ENCODE data around the gene ELAPOR1. TPM values are rescaled to one million over a fixed set of nuclear protein-coding genes. Genes with fewer than 3 reads are reported as not detected.

The ELAPOR1 gene
- total RNA-seq, 1 donor from 2014 or later = 38.5 TPM

DNA sequence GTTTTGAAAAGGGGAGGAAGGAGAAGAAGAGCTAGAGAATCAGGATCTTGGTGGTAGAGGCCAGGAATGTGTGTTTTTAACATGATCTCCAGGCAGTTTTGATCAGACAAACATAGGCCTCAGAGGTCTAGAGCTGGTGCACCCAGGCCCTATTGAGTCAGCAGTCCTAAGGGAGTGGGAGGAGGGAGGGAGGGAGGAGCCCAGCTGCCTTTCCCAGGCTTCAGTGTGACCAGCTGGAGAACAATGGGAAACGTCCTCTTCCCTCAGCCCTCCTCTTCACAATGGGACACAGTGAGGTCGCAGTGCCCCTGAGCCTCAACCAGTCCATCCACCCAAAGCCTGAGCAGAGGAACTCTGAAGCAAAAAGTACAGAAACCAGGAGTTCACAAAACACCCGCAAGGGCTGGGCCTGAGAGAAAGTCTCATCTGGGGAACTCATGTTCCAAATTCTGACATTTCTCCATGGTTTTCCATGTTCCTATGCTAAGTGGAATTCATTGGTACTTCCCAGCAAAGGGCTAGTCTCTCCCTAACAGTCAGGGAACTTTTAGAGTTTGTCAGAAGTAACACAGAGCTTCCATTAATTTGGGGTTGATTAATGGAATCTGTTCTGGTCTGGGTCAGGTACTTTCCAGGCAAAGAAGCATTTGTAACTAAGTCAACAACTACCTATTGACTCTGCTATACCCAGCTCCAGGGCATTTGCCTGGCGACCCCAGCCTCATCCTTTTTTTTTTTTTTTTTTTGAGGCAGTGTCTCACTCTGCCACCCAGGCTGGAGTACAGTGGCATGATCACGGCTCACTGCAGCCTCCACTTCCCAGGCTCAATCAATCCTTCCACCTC lies 37.5 kb downstream of the ELAPOR1 start:
- no peaks in the 10 kb centered on the region for H3K36me3 Mint-ChIP-seq (ENCODE audit: low read depth)
- H3K9me3 Mint-ChIP-seq = no peaks in the 10 kb centered on the region
- no peaks in the 10 kb centered on the region for H3K4me1 Mint-ChIP-seq (ENCODE audit: low read depth)
- no peaks in the 10 kb centered on the region for H3K27me3 Mint-ChIP-seq (ENCODE audit: insufficient read depth)
- intact Hi-C loops (cut with micrococcal nuclease) = no loop called here
- H3K4me3 Mint-ChIP-seq = no peak overlapping the region
- H3K27ac Mint-ChIP-seq = no peak overlapping the region
- no peak for DNase-seq (ENCODE audit: low spot score)

- no peak overlapping the region for H3K27ac Mint-ChIP-seq
- intact Hi-C loops (cut with micrococcal nuclease) = no loop called here
- H3K27me3 Mint-ChIP-seq (ENCODE audit: insufficient read depth) = no peaks in the 10 kb centered on the region
- H3K36me3 Mint-ChIP-seq (ENCODE audit: low read depth) = no peaks in the 10 kb centered on the region
- H3K4me3 Mint-ChIP-seq = no peak overlapping the region
- no peaks in the 10 kb centered on the region for H3K9me3 Mint-ChIP-seq
- H3K4me1 Mint-ChIP-seq (ENCODE audit: low read depth) = no peaks in the 10 kb centered on the region
- DNase-seq (ENCODE audit: low spot score) = no peak
Observed at GRCh38 chr1:109152196-109152595, 38.3 kb downstream of the ELAPOR1 start.

DNA sequence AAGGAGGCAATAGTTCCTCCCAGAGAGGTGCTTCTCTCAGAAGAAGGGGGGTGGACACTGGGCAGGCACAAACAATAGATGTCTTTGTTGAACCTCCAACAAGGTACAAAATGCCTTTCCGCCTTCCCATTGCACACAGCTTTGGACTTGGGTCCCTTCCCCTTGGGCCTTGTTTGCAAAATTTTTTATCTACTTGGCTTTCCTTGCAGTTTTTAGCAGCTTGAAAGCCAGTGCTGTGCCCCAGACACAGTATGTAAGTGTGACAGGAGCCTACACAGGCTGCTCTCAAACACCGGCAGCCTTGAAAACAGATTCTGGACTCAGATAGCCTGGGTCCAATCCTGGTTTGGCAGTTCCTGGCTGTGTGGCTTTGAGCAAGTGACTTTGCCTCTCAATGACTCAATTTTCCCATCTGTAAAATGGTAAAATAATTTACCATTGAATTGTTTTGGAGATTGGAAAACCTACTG lies 43.0 kb downstream of the ELAPOR1 start:
- no peak overlapping the region for H3K27ac Mint-ChIP-seq
- H3K9me3 Mint-ChIP-seq = no peaks in the 10 kb centered on the region
- intact Hi-C loops (cut with micrococcal nuclease) = no loop called here
- H3K36me3 Mint-ChIP-seq (ENCODE audit: low read depth) = peaks cover under 1% of the 10 kb centered on the region
- no peak for DNase-seq (ENCODE audit: low spot score)
- H3K4me3 Mint-ChIP-seq = no peak overlapping the region
- H3K27me3 Mint-ChIP-seq (ENCODE audit: insufficient read depth) = peaks cover 2% of the 10 kb centered on the region
- peaks cover 12% of the 10 kb centered on the region for H3K4me1 Mint-ChIP-seq (ENCODE audit: low read depth)

- intact Hi-C loops (cut with micrococcal nuclease) = no loop called here
- no peak for DNase-seq (ENCODE audit: low spot score)
Observed at GRCh38 chr1:109158433-109158832, 44.5 kb downstream of the ELAPOR1 start.

GRCh38 chr1:109159326-109159725 lies 45.4 kb downstream of the ELAPOR1 start:
- Mint-ChIP-seq H3K36me3 (ENCODE audit: low read depth) (peaks cover 8% of the 10 kb centered on the region), H3K4me3 (no peak overlapping the region), H3K9me3 (no peaks in the 10 kb centered on the region), H3K4me1 (ENCODE audit: low read depth) (peaks cover 30% of the 10 kb centered on the region), H3K27ac (no peak overlapping the region), H3K27me3 (ENCODE audit: insufficient read depth) (peaks cover 2% of the 10 kb centered on the region)
- intact Hi-C loops (cut with micrococcal nuclease) = no loop called here
- no peak for DNase-seq (ENCODE audit: low spot score)

More at GRCh38 chr1:109158433-109158832, 44.5 kb downstream of the ELAPOR1 start:
- H3K36me3 Mint-ChIP-seq (ENCODE audit: low read depth) = peaks cover 8% of the 10 kb centered on the region
- H3K27me3 Mint-ChIP-seq (ENCODE audit: insufficient read depth) = peaks cover 2% of the 10 kb centered on the region
- no peaks in the 10 kb centered on the region for H3K9me3 Mint-ChIP-seq
- no peak overlapping the region for H3K27ac Mint-ChIP-seq
- H3K4me3 Mint-ChIP-seq = no peak overlapping the region
- H3K4me1 Mint-ChIP-seq (ENCODE audit: low read depth) = peaks cover 25% of the 10 kb centered on the region

DNA sequence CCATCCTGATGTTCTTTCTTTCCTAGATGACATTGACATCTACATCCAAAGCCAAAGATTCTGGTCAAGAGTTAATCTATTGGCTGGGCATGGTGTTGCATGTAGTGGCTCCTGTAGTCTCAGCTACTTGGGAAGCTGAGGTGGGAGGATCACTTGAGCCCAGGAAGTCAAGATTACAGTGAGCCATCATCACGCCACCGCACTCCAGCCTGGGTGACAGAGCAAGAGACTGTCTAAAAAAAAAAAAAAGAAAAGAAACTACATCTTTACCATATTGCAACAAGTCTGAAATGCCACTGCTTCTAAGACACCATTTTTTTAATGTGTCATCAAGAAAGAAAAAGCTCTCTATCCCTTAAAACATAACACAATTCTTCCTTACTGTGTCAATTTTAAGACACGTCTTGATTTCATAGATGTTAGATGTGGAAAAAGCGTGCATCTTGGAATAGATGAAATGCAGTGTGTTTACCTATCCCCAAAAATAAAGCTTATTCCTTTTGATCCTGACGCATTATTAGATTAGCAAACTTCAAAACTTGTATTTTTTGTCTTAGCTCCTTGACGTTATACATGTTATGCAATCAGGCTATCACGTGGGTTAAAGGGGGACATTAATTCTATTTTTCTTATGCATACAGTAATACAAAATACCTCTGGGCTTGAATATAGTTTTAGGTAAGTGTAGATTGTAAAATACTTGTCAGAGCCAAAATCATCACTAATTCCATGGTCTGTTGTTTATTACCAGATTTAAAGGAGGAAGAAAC lies 46.3 kb downstream of the ELAPOR1 start:
- Mint-ChIP-seq H3K27ac (no peak overlapping the region), H3K27me3 (ENCODE audit: insufficient read depth) (peaks cover 2% of the 10 kb centered on the region), H3K4me1 (ENCODE audit: low read depth) (peaks cover 30% of the 10 kb centered on the region), H3K4me3 (no peak overlapping the region), H3K36me3 (ENCODE audit: low read depth) (peaks cover 8% of the 10 kb centered on the region), H3K9me3 (no peaks in the 10 kb centered on the region)
- no peak for DNase-seq (ENCODE audit: low spot score)
- intact Hi-C loops (cut with micrococcal nuclease) = no loop called here

DNA sequence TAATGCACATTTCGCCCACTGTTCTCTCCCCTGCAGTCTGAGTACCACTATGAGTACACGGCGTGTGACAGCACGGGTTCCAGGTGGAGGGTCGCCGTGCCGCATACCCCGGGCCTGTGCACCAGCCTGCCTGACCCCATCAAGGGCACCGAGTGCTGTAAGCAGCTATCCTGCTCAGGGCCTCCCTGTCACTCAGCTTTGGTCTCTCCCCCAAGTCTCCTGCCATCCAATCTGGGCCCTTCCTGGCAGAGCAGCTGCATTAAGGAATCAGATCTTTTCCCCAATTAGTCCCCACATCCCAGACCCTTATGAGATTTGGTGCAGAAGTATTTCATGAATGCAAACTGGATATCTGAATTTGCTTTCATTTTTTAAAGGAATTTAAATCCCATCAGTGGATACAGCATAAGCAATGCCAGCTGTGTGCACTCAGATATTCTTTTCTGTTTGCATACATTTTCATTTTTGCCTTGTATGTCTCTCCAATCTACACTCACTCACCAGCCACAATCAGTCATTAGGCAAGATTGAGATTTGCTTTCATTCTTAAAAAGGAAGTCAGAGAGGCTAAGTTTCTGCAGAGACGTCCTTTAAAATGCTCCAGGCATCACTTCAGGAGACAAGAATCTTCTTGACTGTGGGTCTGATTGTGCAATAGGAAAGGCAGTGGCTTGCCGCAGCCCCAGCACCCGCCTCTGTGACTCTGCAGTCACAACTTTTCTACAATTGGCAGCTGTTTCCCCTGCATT lies 48.1 kb downstream of the ELAPOR1 start:
- Mint-ChIP-seq H3K9me3 (no peaks in the 10 kb centered on the region), H3K27me3 (ENCODE audit: insufficient read depth) (peaks cover 2% of the 10 kb centered on the region), H3K36me3 (ENCODE audit: low read depth) (peaks cover 8% of the 10 kb centered on the region), H3K4me1 (ENCODE audit: low read depth) (peaks cover 30% of the 10 kb centered on the region), H3K4me3 (peak overlapping the region; percentile 47), H3K27ac (peak overlapping the region; percentile 71)
- intact Hi-C loops (cut with micrococcal nuclease) = loop anchor here (1.0 to 2.0 kb wide), 5 partner anchors 31 to 86 kb away; partner anchors contain the start of gene TAF13
- DNase-seq (ENCODE audit: low spot score) = peak; percentile 52

DNA sequence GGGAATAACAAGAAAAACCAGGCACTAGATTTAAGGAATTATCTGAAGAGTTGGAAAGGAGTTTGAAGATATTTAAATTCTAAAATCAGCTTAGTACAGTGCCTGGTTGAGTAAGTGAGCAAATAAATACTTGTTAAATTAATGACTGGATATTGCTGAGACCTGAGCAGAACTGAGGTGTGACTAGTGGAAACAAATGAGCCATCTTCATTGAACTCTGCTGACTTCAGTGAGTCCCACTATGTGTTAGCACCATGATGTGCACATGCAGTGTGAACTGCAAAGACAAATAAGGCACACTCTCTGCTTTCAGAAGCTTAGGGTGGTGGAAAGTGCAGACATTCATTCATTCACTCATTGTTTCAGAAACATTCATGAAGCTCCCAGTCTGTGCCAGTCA lies 48.7 kb downstream of the ELAPOR1 start:
- Mint-ChIP-seq H3K27ac (peak overlapping the region; percentile 15), H3K4me1 (ENCODE audit: low read depth) (peaks cover 30% of the 10 kb centered on the region), H3K36me3 (ENCODE audit: low read depth) (peaks cover 8% of the 10 kb centered on the region), H3K4me3 (no peak overlapping the region), H3K27me3 (ENCODE audit: insufficient read depth) (peaks cover 3% of the 10 kb centered on the region), H3K9me3 (no peaks in the 10 kb centered on the region)
- intact Hi-C loops (cut with micrococcal nuclease) = loop anchor here (1.0 to 2.0 kb wide), 5 partner anchors 30 to 86 kb away; partner anchors contain the start of gene TAF13
- no peak for DNase-seq (ENCODE audit: low spot score)

DNA sequence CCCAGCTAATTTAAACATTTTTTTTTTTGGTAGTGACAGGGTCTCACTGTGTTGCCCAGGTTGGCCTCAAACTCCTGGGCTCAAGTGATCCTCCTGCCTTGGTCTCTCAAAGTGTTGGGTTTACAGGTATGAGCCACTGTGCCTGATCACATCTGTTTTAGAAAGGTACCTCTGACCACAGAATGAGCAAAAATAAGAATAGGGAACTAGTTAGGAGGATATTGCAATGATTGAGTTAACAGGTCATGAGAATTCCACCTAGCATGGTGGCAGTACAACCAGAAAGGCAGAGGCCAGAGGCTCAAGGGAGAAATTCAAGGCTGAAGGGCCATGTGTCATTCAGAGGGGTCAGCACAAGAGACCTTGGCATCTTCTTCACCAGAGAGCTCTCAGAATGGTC lies 49.6 kb downstream of the ELAPOR1 start:
- H3K36me3 Mint-ChIP-seq (ENCODE audit: low read depth) = peaks cover 8% of the 10 kb centered on the region
- no peak overlapping the region for H3K27ac Mint-ChIP-seq
- DNase-seq (ENCODE audit: low spot score) = no peak
- peaks cover 30% of the 10 kb centered on the region for H3K4me1 Mint-ChIP-seq (ENCODE audit: low read depth)
- no peak overlapping the region for H3K4me3 Mint-ChIP-seq
- intact Hi-C loops (cut with micrococcal nuclease) = loop anchor here (2.0 kb wide), 2 partner anchors 29 to 63 kb away; no protein-coding TSS in a partner anchor
- no peaks in the 10 kb centered on the region for H3K9me3 Mint-ChIP-seq
- peaks cover 3% of the 10 kb centered on the region for H3K27me3 Mint-ChIP-seq (ENCODE audit: insufficient read depth)

Other genes starting within 250 kb of the ELAPOR1 start
- gene GPSM2, start 237.1 kb upstream of the ELAPOR1 start, total RNA-seq = 8.4 and 9.5 TPM in 2 replicates
- gene CLCC1, start 150.6 kb upstream of the ELAPOR1 start, total RNA-seq = 23.1 and 23.4 TPM in 2 replicates
- 11.5 and 14.4 TPM in 2 replicates for gene WDR47, start 72.0 kb upstream of the ELAPOR1 start, total RNA-seq
- gene TAF13, start 38.1 kb upstream of the ELAPOR1 start, total RNA-seq = 28.8 and 32.6 TPM in 2 replicates
- gene TMEM167B, start 23.4 kb upstream of the ELAPOR1 start, total RNA-seq = 26.2 and 27.6 TPM in 2 replicates
- gene SARS1, start 99.8 kb downstream of the ELAPOR1 start, total RNA-seq = 147 and 154 TPM in 2 replicates
- gene CELSR2, start 135.4 kb downstream of the ELAPOR1 start, total RNA-seq = 4.1 and 4.9 TPM in 2 replicates
- 3.6 and 5.5 TPM in 2 replicates for gene PSRC1, start 169.0 kb downstream of the ELAPOR1 start, total RNA-seq
- not detected in 2 replicates for gene MYBPHL, start 192.9 kb downstream of the ELAPOR1 start, total RNA-seq